GM18861 (cell line): ENCODE data around the gene PCNX3.

Experiments
- ATAC-seq: cut with Tn5 transposase; IDR thresholded peaks from one replicate; pipeline ENCODE4 v1.9.1; 2021; ENCODE audit not compliant: unreplicated experiment

Gene PCNX3

DNA sequence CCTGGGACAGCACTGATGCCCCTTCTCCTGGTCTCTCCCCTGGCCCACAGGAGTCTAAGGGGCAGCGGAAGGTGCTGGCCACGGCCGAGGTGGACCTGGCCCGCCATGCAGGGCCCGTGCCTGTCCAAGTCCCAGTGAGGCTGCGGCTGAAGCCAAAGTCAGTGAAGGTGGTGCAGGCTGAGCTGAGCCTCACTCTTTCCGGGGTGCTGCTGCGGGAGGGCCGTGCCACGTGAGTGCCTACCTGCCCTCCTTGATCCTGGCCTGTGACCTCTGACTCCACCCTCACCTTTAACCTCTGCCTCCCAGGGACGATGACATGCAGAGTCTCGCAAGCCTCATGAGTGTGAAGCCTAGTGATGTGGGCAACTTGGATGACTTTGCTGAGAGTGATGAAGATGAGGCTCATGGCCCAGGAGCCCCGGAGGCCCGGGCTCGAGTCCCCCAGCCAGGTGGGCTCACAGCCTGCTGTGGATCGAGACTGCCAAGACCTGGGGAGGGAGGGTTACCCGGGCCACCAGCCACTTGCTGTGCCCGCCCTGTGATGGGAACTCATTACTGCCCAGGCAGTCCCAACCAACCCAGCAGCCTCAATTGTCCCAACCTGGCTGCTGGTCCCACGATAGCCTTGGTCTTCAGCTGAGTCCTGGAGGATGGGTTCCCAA lies 35.4 kb upstream of the PCNX3 start:
- no peak for ATAC-seq

DNA sequence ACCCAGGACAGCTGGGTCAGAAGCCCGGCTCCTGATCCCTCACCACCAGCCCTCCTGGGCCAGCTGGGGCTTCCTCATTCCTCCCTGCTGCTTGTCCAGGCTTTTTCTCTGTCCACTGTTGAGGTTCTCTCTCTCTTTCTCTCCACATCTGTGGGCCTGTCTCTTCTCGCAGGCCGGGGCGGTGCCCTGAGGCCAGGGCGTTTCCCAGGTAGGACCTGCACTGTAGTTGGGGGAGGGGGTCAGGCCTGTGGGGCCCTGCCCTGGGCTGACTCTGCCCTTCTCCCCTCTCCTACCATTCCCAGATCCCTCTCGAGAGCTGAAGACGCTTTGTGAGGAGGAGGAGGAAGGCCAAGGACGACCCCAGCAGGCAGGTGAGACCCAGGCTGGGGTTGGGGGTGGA lies 34.8 kb upstream of the PCNX3 start:
- ATAC-seq = no peak

DNA sequence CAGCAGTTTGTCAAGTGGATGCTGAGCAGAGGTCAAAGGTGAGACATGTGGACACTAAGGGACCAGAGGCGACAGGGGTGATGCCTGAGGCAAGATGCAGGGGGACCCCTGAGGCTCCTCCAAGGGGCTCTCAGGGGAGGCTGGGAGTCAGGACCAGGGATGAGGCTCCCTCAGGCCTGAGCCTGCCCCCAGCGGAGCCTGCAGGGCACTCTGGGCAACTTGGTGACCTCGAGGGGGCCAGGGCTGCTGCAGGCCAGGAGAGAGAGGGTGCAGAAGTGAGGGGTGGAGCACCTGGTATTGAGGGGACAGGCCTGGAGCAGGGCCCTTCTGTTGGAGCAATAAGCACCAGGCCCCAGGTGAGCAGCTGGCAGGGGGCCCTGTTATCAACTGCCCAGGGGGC lies 33.6 kb upstream of the PCNX3 start:
- ATAC-seq = no peak

DNA sequence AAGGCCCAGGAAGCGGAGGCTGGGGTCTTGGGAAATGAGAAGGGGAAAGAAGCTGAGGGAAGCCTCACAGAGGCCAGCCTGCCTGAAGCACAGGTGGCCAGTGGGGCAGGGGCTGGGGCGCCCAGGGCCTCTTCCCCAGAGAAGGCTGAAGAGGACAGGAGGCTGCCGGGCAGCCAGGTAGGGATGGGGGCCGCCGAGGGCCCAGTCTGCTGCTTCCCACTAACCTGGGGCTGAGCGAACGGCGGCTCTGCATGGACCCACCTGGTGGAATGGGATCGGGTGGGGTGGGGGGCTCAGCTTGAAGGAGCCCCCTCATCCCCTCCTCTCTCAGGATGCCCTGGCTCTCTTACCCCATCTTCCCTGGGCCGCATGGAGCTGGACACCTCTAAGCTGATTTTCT lies 32.0 kb upstream of the PCNX3 start:
- ATAC-seq = no peak

DNA sequence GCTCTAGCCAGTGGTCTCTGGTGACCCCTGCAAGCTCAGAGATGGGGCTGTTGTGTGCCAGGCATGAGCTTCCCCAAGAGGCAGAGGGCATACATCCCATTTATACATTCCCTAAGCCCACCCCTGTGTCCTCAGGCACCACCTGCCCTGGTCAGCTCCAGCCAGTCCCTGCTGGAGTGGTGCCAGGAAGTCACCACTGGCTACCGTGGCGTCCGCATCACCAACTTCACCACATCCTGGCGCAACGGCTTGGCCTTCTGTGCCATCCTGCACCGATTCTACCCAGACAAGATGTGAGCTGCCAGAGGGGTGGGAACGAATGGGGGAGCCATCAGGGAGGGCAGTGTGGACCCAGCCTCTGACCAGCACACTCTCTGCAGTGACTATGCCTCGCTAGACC lies 31.5 kb upstream of the PCNX3 start:
- ATAC-seq = no peak

DNA sequence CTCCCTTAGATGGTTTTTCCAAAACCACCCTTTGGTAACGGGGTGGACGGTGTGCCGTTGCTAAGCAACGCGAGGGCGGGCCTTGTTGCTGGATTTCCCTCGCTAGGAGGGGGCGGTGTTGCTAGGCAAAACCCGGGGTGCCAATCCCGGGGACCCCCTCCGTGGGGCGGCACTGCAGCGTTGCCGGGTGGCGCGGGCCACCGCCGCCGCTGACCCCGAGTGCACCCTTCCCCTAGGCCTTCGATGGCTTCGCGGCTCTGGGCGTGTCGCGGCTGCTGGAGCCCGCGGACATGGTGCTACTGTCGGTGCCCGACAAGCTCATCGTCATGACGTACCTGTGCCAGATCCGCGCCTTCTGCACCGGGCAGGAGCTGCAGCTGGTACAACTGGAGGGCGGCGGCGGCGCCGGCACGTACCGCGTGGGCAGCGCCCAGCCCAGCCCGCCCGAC lies 30.8 kb upstream of the PCNX3 start:
- ATAC-seq = no peak

DNA sequence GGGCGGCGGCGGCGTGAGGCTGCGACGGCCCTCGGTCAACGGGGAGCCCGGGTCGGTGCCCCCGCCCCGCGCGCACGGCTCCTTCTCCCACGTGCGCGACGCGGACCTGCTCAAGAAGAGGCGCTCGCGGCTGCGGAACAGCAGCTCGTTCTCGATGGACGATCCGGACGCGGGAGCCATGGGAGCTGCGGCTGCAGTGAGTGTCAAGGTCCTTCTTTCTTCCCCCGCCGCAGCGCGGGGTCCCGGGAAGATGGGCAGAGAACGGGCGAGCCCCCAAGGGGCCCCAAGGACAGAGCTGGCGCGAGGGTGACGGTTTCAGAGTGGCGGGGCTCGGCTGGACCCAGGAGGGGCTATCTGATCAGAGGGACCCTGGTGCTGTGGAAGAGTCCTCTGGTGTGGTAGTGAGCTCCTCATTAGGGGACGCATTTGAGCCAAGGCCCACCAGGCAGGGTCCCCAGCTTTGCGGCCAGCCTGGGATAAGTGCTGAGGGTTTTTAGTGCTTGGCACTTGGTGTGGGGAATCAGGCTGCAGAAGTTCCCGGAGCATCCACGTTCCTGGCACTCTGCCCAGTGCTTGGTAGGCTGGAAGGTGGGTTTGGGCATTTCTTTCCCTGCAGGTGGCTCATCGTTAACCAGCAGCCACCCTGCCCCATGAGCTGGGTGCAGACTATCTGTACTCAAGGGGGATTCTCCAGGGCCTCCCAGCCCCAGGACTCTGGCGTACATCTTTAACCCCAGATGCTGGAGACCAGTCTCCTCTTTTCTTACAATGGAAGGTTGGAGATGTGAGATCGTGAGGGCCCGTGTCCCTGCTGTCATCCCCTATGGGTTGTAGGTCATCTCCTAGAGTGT lies 30.0 kb upstream of the PCNX3 start:
- no peak for ATAC-seq

DNA sequence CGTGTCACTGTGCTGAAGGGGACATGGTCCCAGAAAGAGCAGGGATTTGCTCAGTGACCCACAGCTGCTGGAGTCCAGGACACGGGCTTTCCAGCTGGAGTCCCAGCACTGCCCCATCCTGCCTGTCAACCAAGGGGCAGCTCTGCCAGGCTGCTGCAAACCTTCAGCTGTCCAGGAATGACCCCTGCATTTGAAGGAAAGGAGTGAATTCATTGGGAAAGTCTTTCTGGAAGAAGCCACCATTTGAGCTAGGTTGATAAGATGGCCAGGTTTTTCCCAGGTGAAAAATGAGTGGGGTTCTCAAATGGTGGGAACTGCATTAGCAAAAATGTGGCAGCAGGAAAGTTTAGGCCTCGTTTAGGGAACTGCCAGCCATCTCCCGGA lies 29.3 kb upstream of the PCNX3 start:
- no peak for ATAC-seq

DNA sequence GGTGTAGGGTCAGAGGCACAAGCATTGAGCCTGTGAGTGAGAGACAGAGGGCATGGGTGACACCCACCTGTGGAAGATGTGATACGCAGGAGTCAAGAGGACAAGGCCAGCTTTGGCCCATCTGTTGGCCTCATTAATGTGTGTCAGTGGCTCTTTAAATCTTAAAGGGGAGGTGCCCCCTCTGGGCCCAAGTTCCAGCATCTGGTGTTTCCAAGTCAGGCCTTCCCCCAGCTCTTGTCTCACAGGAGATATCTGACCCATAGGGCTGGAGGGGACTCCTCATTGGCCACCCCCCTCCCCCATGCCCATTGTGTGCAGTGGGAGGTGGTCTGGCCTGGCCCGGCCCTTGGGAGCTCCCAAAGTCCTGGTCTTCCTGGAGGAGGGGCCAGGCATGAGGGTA lies 28.9 kb upstream of the PCNX3 start:
- ATAC-seq = no peak

DNA sequence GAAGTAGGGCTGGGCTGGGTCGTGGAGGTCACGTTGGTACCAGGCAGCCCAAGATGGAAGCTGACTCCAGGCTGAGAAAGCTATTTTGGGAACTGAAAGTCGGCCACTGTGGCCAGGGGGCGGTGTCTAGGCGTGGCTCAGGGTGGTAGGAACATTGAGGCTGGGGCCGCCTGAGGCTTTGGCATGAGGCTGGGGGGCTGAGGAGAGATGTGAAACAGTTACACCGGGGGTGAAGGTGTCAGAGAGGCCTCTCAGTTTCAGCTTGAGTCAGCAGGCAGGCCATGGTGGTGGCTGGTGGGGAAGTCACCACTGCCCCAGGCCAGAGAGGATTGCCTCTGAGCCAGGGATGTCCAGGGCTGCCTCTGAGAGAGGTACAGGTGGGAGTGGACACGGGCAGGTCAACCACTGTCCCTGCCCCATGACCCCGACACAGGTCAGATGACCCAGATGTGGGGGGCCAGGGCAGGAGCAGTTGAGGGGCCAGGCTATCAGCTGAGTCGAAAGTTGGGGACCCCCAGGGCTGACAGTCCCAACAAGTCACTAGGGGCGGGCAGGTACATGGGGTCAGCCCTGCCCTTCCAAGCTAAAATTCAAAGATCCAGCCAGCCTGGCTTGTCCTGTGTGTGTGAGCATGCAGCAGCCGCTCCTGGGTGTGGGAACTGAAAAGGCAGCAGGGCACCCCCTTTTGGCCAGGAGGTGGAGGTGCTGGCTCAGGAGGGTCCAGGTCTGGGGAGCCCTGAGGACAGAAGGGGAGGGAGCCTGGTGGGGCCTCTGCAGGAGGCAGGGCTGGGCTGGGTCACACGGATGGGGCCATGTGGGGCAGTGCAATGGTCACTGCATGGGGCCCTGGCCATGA lies 27.1 kb upstream of the PCNX3 start:
- peak; percentile 69 for ATAC-seq

DNA sequence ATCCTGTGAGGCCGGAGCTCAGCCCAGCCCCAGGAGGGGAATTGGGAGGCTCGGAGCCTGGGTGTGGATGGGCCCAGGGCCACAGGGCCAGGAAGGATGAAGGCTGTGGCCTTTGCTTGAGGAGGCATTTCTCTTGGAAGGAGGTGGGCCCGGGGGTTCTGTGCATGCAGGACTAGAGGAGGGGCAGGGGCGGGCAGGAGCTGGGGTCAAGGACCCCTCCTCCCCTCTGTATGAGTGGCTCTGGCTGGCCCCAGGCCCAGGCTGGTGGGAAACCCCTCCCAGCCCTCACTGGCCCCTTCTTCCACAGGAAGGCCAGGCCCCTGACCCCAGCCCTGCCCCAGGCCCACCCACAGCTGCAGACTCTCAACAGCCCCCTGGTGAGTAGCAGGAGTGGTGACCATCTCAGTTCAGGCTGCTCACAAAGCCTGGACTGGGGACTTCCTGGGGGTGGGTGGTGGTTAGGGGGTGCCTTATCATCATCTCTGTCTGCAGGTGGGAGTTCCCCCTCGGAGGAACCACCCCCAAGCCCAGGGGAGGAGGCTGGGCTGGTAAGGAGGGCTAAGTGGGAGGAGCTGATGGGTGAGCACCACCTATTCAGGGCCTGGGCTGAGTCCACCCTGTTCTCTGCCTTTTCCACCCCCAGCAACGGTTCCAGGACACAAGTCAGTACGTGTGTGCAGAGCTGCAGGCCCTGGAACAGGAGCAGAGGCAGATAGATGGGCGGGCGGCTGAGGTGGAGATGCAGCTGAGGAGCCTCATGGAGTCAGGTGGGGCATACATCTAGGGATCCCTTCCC lies 25.9 kb upstream of the PCNX3 start:
- ATAC-seq = no peak

DNA sequence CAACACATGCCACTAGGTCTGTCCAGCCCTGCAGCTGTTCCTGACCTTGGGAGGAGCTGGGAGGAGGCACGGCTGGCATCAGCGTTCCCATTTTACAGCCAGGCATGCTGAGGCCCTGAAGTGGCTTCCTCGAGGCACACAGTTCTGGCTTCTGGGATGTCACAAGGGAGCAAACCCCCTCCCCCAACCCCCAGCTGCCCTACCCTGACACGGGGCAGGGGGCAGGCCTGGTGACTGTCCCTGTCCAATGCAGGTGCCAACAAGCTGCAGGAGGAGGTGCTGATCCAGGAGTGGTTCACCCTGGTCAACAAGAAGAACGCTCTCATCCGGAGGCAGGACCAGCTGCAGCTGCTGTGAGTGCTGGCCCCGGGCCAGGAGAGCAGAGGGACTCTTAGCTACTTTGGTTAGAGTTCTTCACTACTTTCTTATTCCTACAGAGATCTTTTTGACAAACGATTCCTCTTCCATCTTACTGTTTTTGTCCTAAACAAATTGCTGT lies 25.3 kb upstream of the PCNX3 start:
- no peak for ATAC-seq

DNA sequence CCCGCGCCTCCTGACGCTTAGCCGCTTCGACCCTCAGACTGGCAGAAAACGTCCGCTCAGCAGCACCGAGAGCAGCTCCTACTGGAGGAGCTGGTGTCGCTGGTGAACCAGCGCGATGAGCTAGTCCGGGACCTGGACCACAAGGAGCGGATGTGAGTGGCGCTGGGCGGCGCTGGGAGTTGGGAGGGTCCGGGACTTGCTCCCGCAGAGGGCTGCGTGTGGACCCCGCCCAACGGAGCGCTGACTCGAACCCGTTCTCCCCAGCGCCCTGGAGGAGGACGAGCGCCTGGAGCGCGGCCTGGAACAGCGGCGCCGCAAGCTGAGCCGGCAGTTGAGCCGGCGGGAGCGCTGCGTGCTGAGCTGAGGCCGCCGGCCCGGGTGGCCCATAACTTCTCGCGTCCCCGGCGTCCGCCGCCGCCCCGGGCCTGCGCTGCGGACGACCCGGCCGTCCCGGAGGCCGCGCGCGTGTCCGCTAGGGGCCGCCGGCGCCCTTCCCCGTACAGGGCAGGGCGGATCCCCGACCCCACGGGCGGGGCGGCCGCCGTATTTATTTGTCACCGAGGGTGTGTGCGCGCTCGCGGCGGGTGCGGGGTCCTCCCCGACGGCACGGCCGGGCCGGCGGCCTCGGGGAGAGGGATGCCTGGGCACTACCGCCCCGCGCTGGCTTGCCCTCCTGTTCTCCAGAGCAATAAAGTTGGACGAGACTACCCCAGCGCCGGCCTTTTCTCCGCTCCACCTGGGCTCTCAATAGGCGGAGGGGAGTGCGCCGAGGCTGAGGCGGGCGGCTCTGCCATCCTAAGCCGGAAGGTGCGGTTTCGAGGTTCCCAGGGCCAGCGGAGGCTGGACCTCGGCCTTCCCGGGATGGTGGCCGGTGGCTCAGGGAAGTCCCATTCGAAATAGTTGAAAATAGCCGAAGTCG lies 23.4 kb upstream of the PCNX3 start:
- no peak for ATAC-seq

DNA sequence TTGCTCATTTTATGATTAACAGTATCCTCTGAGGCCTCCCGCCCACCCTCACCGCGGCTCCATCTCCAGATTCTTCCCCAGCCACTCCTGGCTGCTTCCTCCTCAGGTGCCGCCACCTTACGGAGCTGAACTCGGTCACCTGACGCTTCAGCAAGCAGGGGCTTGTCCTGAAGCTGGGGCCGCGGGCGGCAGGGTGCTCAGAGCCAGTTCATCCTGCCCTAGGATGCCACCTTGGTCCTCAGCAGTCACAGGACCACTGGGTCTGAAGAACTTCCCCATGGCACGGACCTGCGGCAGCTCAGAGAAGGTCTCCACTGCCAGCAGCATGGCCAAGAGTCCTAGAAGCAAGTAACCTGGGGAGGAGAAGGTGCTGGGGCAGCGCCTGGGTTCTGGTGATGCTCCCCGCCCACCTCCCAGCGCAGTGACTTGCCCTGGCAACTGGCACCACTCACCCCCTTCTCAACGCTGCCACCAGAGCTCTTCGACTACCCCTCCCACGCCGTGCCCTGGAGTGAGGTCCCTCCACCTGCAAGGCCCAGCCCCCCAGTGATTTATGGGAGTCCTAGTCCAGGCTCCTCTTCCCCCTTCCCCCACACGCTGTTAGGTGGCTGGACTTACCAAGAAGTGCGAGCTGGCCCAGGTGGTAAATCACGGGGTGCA lies 22.6 kb upstream of the PCNX3 start:
- no peak for ATAC-seq

DNA sequence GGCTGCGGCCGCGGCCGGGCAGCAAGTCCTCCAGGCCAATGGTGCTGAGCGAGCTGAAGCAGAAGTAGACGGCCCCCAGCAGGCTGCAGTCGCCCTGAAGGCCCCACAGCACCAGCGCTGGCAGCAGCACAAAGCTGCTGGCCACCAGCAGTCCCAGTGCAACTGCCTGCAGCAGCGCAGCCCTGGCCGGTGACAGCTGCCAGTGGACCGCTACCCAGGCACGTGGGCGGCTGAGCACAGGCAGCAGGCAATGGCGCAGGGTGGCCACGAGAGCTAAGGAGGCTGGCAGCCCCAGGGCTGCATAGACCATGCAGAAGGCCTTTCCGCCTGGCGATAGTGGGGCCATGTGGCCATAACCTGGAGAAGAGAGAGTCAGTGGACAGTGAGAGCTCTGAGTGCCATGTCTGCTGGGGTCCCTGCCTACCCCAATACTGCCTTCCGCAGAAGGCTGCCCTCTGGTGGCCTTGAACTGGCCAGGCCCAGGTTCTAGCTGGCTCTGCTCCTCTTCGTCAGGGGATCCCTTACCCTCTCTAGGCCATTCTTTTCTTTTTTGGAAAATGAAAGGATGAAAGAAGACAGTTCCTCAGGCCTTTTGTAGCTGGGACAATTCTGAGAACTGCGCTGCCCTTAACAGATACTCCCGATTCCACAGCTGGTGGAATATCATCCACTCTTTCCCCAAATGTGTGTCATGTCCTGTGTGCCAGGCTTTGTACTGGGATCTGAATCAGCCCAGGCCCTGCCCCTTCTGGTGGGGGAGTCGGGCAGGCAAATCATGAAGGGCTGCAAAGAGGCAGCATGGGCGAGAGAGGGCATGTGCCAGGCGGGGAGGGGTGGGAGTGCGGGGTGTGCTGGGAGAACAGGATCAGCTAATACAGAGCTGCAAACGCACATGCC lies 21.8 kb upstream of the PCNX3 start:
- no peak for ATAC-seq

DNA sequence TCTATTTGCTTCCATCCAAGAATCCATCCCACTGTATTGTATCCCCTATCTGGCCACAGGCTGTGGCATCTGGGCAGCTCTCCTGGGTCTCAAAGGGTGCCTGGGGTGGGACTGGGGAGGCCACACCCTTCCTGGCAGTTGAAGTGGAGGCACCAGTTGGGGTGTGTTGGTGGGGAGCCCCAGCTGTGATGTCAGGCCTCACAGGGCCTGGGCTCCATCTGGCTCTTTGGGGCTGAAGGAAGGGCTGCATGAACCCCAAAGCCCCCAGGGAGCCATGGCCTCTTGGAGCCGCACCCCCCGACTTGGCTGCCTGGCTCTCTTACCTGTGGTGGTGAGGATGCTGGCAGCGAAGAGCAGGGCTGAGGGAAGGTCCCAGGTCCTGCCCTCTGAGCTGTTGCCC lies 20.4 kb upstream of the PCNX3 start:
- ATAC-seq = no peak

DNA sequence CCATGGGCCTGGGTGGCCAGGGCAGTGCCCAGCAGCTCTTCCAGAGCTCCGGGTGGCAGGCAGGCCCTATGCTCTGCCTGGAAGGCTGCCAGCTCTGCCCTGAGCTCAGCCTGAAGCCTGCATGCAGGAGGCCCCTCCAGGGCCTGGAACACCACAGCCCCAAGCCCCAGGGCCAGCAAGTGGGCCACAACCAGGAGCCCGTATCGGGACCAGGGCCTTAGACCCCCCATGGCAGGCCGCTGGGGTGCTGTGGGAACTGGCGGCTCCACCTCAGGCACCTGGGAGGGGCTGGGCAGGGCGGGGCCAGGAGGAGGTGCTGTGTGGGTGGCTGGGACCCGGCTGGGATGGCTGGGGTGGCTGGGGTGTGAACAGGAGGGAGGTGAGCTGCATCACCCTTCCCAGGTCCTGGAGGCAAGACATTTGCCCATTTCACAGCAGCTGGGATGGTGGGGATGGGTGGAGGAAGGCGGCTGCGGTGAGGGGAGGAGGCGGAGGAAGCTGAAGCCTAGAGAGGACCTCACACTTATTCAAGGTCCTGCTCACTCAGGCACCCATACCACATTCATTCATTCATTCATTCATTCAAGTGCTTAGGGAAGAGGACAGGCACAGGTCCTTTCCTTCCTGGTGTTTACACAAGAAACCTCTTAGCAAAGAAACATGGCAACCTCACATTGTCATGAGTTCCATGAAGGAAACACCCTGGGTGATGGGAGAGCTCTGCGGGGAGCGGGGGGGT lies 19.9 kb upstream of the PCNX3 start, which contains the start of gene KCNK7:
KCNK7 (minus strand) TSS at position 258 of the 739 bp plus-strand sequence; CDS start at position 230, 28 bp downstream.
- no peak for ATAC-seq
